SK-N-SH (cell line): ENCODE measurements around the gene SETD1B. TPM values are rescaled to one million over a fixed set of nuclear protein-coding genes. Genes with fewer than 3 reads are reported as not detected.

Experiments
- CTCF ChIA-PET: fragments of 300-600, 350-600 bp; formaldehyde crosslinking; extraction: SDS; loops from one replicate; lab custom pipeline; 2021; lab: Yijun Ruan, JAX
- POLR2A ChIA-PET: fragments of 350-600 bp; sonication (Branson Sonifier 250); formaldehyde crosslinking; extraction: SDS; loops from one replicate; lab custom pipeline; 2020; ENCODE audit warnings: antibody characterized with exemption, inconsistent platforms; lab: Yijun Ruan, JAX
- DNase-seq: peaks from one replicate; pipeline ENCODE4 v3.0.0; 2012
- H2AFZ ChIP-seq: fragments of 200-600 bp; sonication (generic); 2 replicates; pipeline ENCODE4 v1.8.1; 2016; ENCODE audit warnings: antibody characterized with exemption, mild to moderate bottlenecking, low read depth
- H3F3A ChIP-seq: fragments of 200-600 bp; sonication (generic); replicated peaks from 2 replicates; pipeline ENCODE3; 2016; ENCODE audit warnings: antibody characterized with exemption, mild to moderate bottlenecking; ENCODE audit not compliant: insufficient read depth
- H3K27ac ChIP-seq, 2 experiments: fragments of 200-500 bp in 1 of 2; fragments of 200-600 bp in 1 of 2; sonication (Bioruptor generic) in 1 of 2; sonication (generic), shearing (Covaris generic) in 1 of 2; 2 replicates each; pipeline versions ENCODE4 v1.5.1 to v1.6.1; 2014 to 2016; ENCODE audit warnings: low read depth in 2 of 2, inconsistent platforms in 1 of 2, low read length in 1 of 2, mild to moderate bottlenecking in 1 of 2, mixed read lengths in 1 of 2
- H3K27me3 ChIP-seq: fragments of 200-600 bp; sonication (generic), shearing (Covaris generic); 2 replicates; pipeline ENCODE4 v1.6.1; 2016; ENCODE audit warnings: mixed run types; ENCODE audit not compliant: insufficient read depth
- H3K36me3 ChIP-seq, 2 experiments: fragments of 200-500 bp in 1 of 2; fragments of 200-600 bp in 1 of 2; sonication (Bioruptor generic) in 1 of 2; sonication (generic) in 1 of 2; replicated peaks in 1 of 2; 2 replicates each; pipeline versions ENCODE3 to v1.5.1; 2014 to 2016; ENCODE audit warnings: low read length in 1 of 2, mild to moderate bottlenecking in 1 of 2; ENCODE audit not compliant: insufficient read depth in 2 of 2, control insufficient read depth in 1 of 2
- H3K4me1 ChIP-seq, 2 experiments: fragments of 200-500 bp in 1 of 2; fragments of 200-600 bp in 1 of 2; sonication (Bioruptor generic) in 1 of 2; sonication (generic), shearing (Covaris generic) in 1 of 2; 2 replicates each; pipeline versions ENCODE4 v1.5.1 to v1.6.1; 2014 to 2016; ENCODE audit warnings: low read depth in 1 of 2, low read length in 1 of 2, mixed run types in 1 of 2; ENCODE audit not compliant: insufficient read depth in 2 of 2, control insufficient read depth in 1 of 2
- H3K4me2 ChIP-seq: fragments of 200-600 bp; sonication (generic), shearing (Covaris generic); 2 replicates; pipeline ENCODE4 v1.6.1; 2017; ENCODE audit warnings: mixed run types
- H3K4me3 ChIP-seq, 2 experiments: fragments of 200-500 bp in 1 of 2; fragments of 200-600 bp in 1 of 2; sonication (Bioruptor generic) in 1 of 2; sonication (generic), shearing (Covaris generic) in 1 of 2; 2 replicates each; pipeline versions ENCODE4 v1.5.1 to v1.8.1; 2014 to 2016; ENCODE audit warnings: low read depth in 2 of 2, inconsistent platforms in 1 of 2, low read length in 1 of 2, mild to moderate bottlenecking in 1 of 2, mixed read lengths in 1 of 2, moderate library complexity in 1 of 2
- H3K79me2 ChIP-seq: fragments of 200-600 bp; sonication (generic); 2 replicates; pipeline ENCODE4 v1.8.1; 2017; ENCODE audit warnings: mild to moderate bottlenecking; ENCODE audit not compliant: insufficient read depth
- H3K9ac ChIP-seq: fragments of 200-600 bp; sonication (generic); 2 replicates; pipeline ENCODE4 v1.6.1; 2017; ENCODE audit warnings: mixed run types
- H3K9me2 ChIP-seq: fragments of 200-600 bp; sonication (generic); 2 replicates; pipeline ENCODE4 v1.6.1; 2017; ENCODE audit warnings: mixed run types
- H3K9me3 ChIP-seq: fragments of 200-600 bp; sonication (generic); 2 replicates; pipeline ENCODE4 v1.6.1; 2017; ENCODE audit warnings: mixed run types, mild to moderate bottlenecking, moderate library complexity
- H4K20me1 ChIP-seq: fragments of 200-600 bp; sonication (generic); 2 replicates; pipeline ENCODE4 v1.6.1; 2017; ENCODE audit warnings: mild to moderate bottlenecking, mixed run types; ENCODE audit not compliant: insufficient read depth
- CHD2 ChIP-seq: fragments of 150-350 bp; IDR thresholded peaks from 2 replicates; pipeline ENCODE4 v1.6.1; 2018; ENCODE audit warnings: low read length; ENCODE audit not compliant: partially characterized antibody
- ELF1 ChIP-seq: IDR thresholded peaks from 2 replicates; pipeline ENCODE4 v1.4.0; 2012
- EP300 ChIP-seq, 2 experiments: IDR thresholded peaks; 2 replicates each; pipeline versions ENCODE4 v1.4.0 to v1.6.1; 2012; ENCODE audit warnings: borderline replicate concordance in 1 of 2, low read depth in 1 of 2, low read length in 1 of 2
- FOSL2 ChIP-seq: IDR thresholded peaks from 2 replicates; pipeline ENCODE4 v1.4.0; 2012; ENCODE audit warnings: low read depth, mild to moderate bottlenecking, moderate library complexity, borderline replicate concordance
- FOXM1 ChIP-seq: IDR thresholded peaks from 2 replicates; pipeline ENCODE4 v1.4.0; 2012; ENCODE audit warnings: low read depth, mild to moderate bottlenecking
- GABPA ChIP-seq: IDR thresholded peaks from 2 replicates; pipeline ENCODE4 v1.4.0; 2012; ENCODE audit warnings: low read depth, mild to moderate bottlenecking
- IRF3 ChIP-seq: fragments of 150-350 bp; IDR thresholded peaks from 2 replicates; pipeline ENCODE4 v1.6.1; 2016; ENCODE audit warnings: mild to moderate bottlenecking, low read depth, low read length
- JUND ChIP-seq: IDR thresholded peaks from 2 replicates; pipeline ENCODE4 v1.4.0; 2012
- NFIC ChIP-seq: IDR thresholded peaks from 2 replicates; pipeline ENCODE4 v1.4.0; 2012; ENCODE audit warnings: borderline replicate concordance
- PBX3 ChIP-seq: IDR thresholded peaks from 2 replicates; pipeline ENCODE4; 2012
- POLR2AphosphoS5 ChIP-seq: IDR thresholded peaks from 2 replicates; pipeline ENCODE4 v1.6.1; 2012; ENCODE audit warnings: low read depth, low read length
- RAD21 ChIP-seq: IDR thresholded peaks from 2 replicates; pipeline ENCODE4 v1.6.1; 2012; ENCODE audit warnings: mild to moderate bottlenecking, low read length
- RFX5 ChIP-seq: IDR thresholded peaks from 2 replicates; pipeline ENCODE4 v1.6.1; 2012; ENCODE audit warnings: mild to moderate bottlenecking, improper control_type of control experiment, low read length
- SIN3A ChIP-seq: IDR thresholded peaks from 2 replicates; pipeline ENCODE4 v1.6.1; 2012; ENCODE audit warnings: low read depth, mild to moderate bottlenecking, low read length, moderate library complexity, borderline replicate concordance
- SMC3 ChIP-seq: IDR thresholded peaks from 2 replicates; pipeline ENCODE4 v1.6.1; 2012; ENCODE audit warnings: low read depth, low read length, improper control_type of control experiment
- TCF12 ChIP-seq: IDR thresholded peaks from 2 replicates; pipeline ENCODE4 v1.4.0; 2012
- TEAD4 ChIP-seq: IDR thresholded peaks from 2 replicates; pipeline ENCODE4 v1.4.0; 2012; ENCODE audit warnings: mild to moderate bottlenecking, borderline replicate concordance; ENCODE audit not compliant: insufficient read depth
- USF1 ChIP-seq: IDR thresholded peaks from 2 replicates; pipeline ENCODE4 v1.4.0; 2012; ENCODE audit warnings: low read depth, borderline replicate concordance
- ZBTB33 ChIP-seq: IDR thresholded peaks from 2 replicates; pipeline ENCODE4 v1.4.0; 2012; ENCODE audit warnings: low read depth, borderline replicate concordance
- WGBS: methylation state at CpG from one replicate; pipeline ENCODE4 v1.1.6; 2017; ENCODE audit warnings: low lambda C conversion rate; 5-methylcytosine and 5-hydroxymethylcytosine counted together
- polyA plus RNA-seq, 3 experiments: library from polyadenylated mRNA; depleted of rRNA; stranded (reverse); fragments of >200 nt; gene quantifications; 2 replicates each; pipeline ENCODE4 v1.2.3, GENCODE V29; 2012

SETD1B gene
- polyA plus RNA-seq, 1 of the 3 experiments (the other 2 are of a cell fraction), result 2.0 TPM

GRCh38 chr12:121799842-121800693, 3.7 kb upstream of the SETD1B start (continued):
- no peak for TF ChIP-seq ELF1
- no peak for TF ChIP-seq SMC3
- peak; percentile 72 for TF ChIP-seq NFIC
- peak; percentile 7 for TF ChIP-seq PBX3

- no peaks in the 10 kb centered on the region for H3K9me2 ChIP-seq
- peaks cover 50% of the 10 kb centered on the region for H3F3A ChIP-seq
- H3K9ac ChIP-seq, result peak overlapping the region; percentile 88
- no peaks in the 10 kb centered on the region for H3K27me3 ChIP-seq
- no peak overlapping the region for H2AFZ ChIP-seq
- H3K4me1 ChIP-seq, result peaks cover 30 to 38% of the 10 kb centered on the region in 2 experiments
- CTCF ChIA-PET, result interaction anchor here (0.7 to 18.3 kb wide), 5 partner anchors 6 to 87 kb away, joined by 3 to 675 read pairs (median 15); partner anchors contain the start of genes PSMD9, RHOF and SETD1B
- H3K4me2 ChIP-seq, result peak overlapping the region; percentile 77
- H3K27ac ChIP-seq, result peak overlapping the region; percentile 98 to 99
- H3K79me2 ChIP-seq, result peaks cover 72% of the 10 kb centered on the region
- peak; percentile 62 for DNase-seq
- 4% methylated on average over 18 of the region's 86 CpGs for WGBS
- POLR2A ChIA-PET, result interaction anchor here (1.2 to 3.4 kb wide), 3 partner anchors 10 to 87 kb away, joined by 3 to 30 read pairs (median 5); no protein-coding TSS in a partner anchor
- H4K20me1 ChIP-seq, result no peaks in the 10 kb centered on the region; the same call in 1 of the 2 replicates
- H3K4me3 ChIP-seq, result peak overlapping the region; percentile 70 to 73
- H3K9me3 ChIP-seq, result no peaks in the 10 kb centered on the region
- H3K36me3 ChIP-seq, result peaks cover 9 to 11% of the 10 kb centered on the region in 2 experiments
- no peak for TF ChIP-seq SMC3
- no peak for TF ChIP-seq ELF1
- TF ChIP-seq ZBTB33, result no peak
- no peak for TF ChIP-seq RAD21
- no peak for TF ChIP-seq FOSL2
- no peak for TF ChIP-seq JUND
- TF ChIP-seq TCF12, result no peak
- no peak for TF ChIP-seq USF1
- TF ChIP-seq FOXM1, result no peak
- TF ChIP-seq SIN3A, result no peak
- no peak for TF ChIP-seq PBX3
- no peak for TF ChIP-seq GABPA
- no peak for TF ChIP-seq RFX5
- no peak for TF ChIP-seq IRF3
- no peak for TF ChIP-seq TEAD4
- TF ChIP-seq POLR2AphosphoS5, result peak; percentile 55; the same call in 1 of the 2 replicates
- 0 out of 4 replicates have a peak, but pooled peaks of 1 of the 2 experiments have one; percentile 7 for TF ChIP-seq EP300 (IDR thresholded peaks at IDR 0.05; ENCODE audit: borderline replicate concordance in 1 of 2, low read depth in 1 of 2, low read length in 1 of 2)
- TF ChIP-seq CHD2, result no peak
Measured at GRCh38 chr12:121800694-121801594, 2.9 kb upstream of the SETD1B start.
